GM12878 (cell line): ENCODE measurements around the gene MCOLN1. TPM values are rescaled to one million over a fixed set of nuclear protein-coding genes. Genes with fewer than 3 reads are reported as not detected.

Experiments
- ATAC-seq: fragments of 200-7000 bp; cut with Tn5 transposase; 3 replicates; pipeline ENCODE4 v1.9.1; 2020; ENCODE audit warnings: mild to moderate bottlenecking, moderate library complexity
- BruUV-seq: library from RNA; stranded (reverse); fragments of 400-500 nt; replicated peaks from 2 replicates; lab custom pipeline; 2021; lab: Mats Ljungman, UMichigan
- CTCF ChIA-PET: fragments of 300-600 bp; sonication (Branson Sonifier 250); formaldehyde crosslinking; extraction: SDS; loops from one replicate; lab custom pipeline; 2021; ENCODE audit warnings: inconsistent platforms; lab: Yijun Ruan, JAX
- POLR2A ChIA-PET: fragments of 350-600 bp; formaldehyde crosslinking; extraction: SDS; loops from one replicate; lab custom pipeline; 2021; ENCODE audit warnings: inconsistent platforms; lab: Charles Lee
- RAD21 ChIA-PET: fragments of 300-600 bp; sonication (Branson Sonifier 250); formaldehyde crosslinking; loops from one replicate; lab custom pipeline; 2023; ENCODE audit warnings: antibody characterized with exemption; ENCODE audit not compliant: unreplicated experiment; lab: Charles Lee
- SMC1A ChIA-PET: fragments of 300-600 bp; sonication (Branson Sonifier 250); formaldehyde crosslinking; loops from one replicate; lab custom pipeline; 2023; ENCODE audit not compliant: unreplicated experiment, uncharacterized antibody; lab: Charles Lee
- DNase-seq: peaks from one replicate; pipeline ENCODE4 v3.0.0-alpha.2; 2011; ENCODE audit warnings: low read depth, low spot score
- FAIRE-seq: peaks from 3 replicates; lab custom pipeline; 2011; peaks lifted over from hg19 to GRCh38; lab: Jason Lieb, UNC
- H2AFZ ChIP-seq: 2 replicates; pipeline ENCODE4 v1.6.0; 2011; ENCODE audit warnings: low read depth, low read length, control low read depth; ENCODE audit not compliant: control insufficient read depth
- H3K27ac ChIP-seq: 2 replicates; pipeline ENCODE4 v1.5.1; 2011; ENCODE audit warnings: control low read depth; ENCODE audit not compliant: control insufficient read depth, insufficient read depth
- H3K27me3 ChIP-seq, 2 experiments: replicated peaks in 1 of 2; 2 replicates each; pipeline versions ENCODE4 v1.6.0 to v1.6.1; 2011; ENCODE audit warnings: low read length in 1 of 2; ENCODE audit not compliant: control insufficient read depth in 2 of 2, insufficient read depth in 2 of 2
- H3K36me3 ChIP-seq, 2 experiments: 2 replicates each; pipeline ENCODE4 v1.5.1; 2011; ENCODE audit warnings: low read length in 1 of 2; ENCODE audit not compliant: control insufficient read depth in 2 of 2, insufficient read depth in 2 of 2
- H3K4me1 ChIP-seq: 2 replicates; pipeline ENCODE4 v1.6.1; 2011; ENCODE audit warnings: mild to moderate bottlenecking, low read length, moderate library complexity, mixed read lengths; ENCODE audit not compliant: control insufficient read depth, insufficient read depth
- H3K4me2 ChIP-seq: 2 replicates; pipeline ENCODE4 v1.6.0; 2011; ENCODE audit warnings: control low read depth; ENCODE audit not compliant: control insufficient read depth, insufficient read depth
- H3K4me3 ChIP-seq: fragments of 200-600 bp; sonication (generic); 2 replicates; pipeline ENCODE4 v1.5.1; 2016
- H3K79me2 ChIP-seq: 2 replicates; pipeline ENCODE4 v1.6.0; 2011; ENCODE audit warnings: low read length; ENCODE audit not compliant: control insufficient read depth, insufficient read depth
- H3K9ac ChIP-seq: 2 replicates; pipeline ENCODE4 v1.8.0; 2011; ENCODE audit warnings: low read length, control low read depth, mixed read lengths; ENCODE audit not compliant: control insufficient read depth, insufficient read depth
- H3K9me3 ChIP-seq: replicated peaks from 3 replicates; pipeline ENCODE4 v1.5.1; 2011; ENCODE audit warnings: mild to moderate bottlenecking, low read length; ENCODE audit not compliant: control insufficient read depth, insufficient read depth
- H4K20me1 ChIP-seq: 2 replicates; pipeline ENCODE4 v1.6.0; 2011; ENCODE audit not compliant: control insufficient read depth, insufficient read depth
- BHLHE40 ChIP-seq, 2 experiments: fragments of 450-650 bp in 1 of 2; IDR thresholded peaks; 2 replicates each; pipeline ENCODE4 v1.6.1; 2011 to 2017; ENCODE audit warnings: low read depth in 2 of 2, borderline replicate concordance in 1 of 2, improper control_type of control experiment in 1 of 2, low read length in 1 of 2, mild to moderate bottlenecking in 1 of 2
- CEBPB ChIP-seq, 2 experiments: fragments of 150-350 bp in 1 of 2; IDR thresholded peaks; 2 replicates each; pipeline ENCODE4 v1.6.1; 2012 to 2014; ENCODE audit warnings: low read depth in 2 of 2, low read length in 2 of 2, borderline replicate concordance in 1 of 2, inconsistent platforms in 1 of 2
- KAT2A ChIP-seq: conservative IDR thresholded peaks from 2 replicates; pipeline ENCODE4 v1.6.1; 2011; ENCODE audit warnings: low read depth, low read length; ENCODE audit not compliant: control insufficient read depth
- NBN ChIP-seq: fragments of 450-650 bp; IDR thresholded peaks from 2 replicates; pipeline ENCODE4 v1.6.1; 2016
- POLR2A ChIP-seq: IDR thresholded peaks from 2 replicates; pipeline ENCODE4 v1.6.1; 2011; ENCODE audit warnings: low read depth, mild to moderate bottlenecking, low read length
- POU2F2 ChIP-seq: IDR thresholded peaks from 3 replicates; pipeline ENCODE4 v1.6.1; 2011; ENCODE audit warnings: low read depth, mild to moderate bottlenecking, low read length, borderline replicate concordance
- SUPT20H ChIP-seq: IDR thresholded peaks from 2 replicates; pipeline ENCODE4 v1.6.1; 2011; ENCODE audit warnings: low read depth, mild to moderate bottlenecking, low read length, moderate library complexity, borderline replicate concordance; ENCODE audit not compliant: control insufficient read depth
- YBX1 ChIP-seq: fragments of 450-650 bp; IDR thresholded peaks from 2 replicates; pipeline ENCODE4 v1.6.1; 2016; ENCODE audit warnings: antibody characterized with exemption
- ZNF274 ChIP-seq: IDR thresholded peaks from one replicate; pipeline ENCODE4 v1.8.0; 2011; ENCODE audit not compliant: insufficient read length, insufficient read depth
- ZZZ3 ChIP-seq: IDR thresholded peaks from 2 replicates; pipeline ENCODE4 v1.6.1; 2011; ENCODE audit warnings: low read depth; ENCODE audit not compliant: control insufficient read depth, insufficient read length
- WGBS: methylation state at CpG from one replicate; pipeline ENCODE4 v1.1.6; 2016; ENCODE audit warnings: low lambda C conversion rate; ENCODE audit not compliant: insufficient replicate concordance, insufficient coverage; ENCODE audit errors: missing lambda C conversion rate; 5-methylcytosine and 5-hydroxymethylcytosine counted together
- in situ Hi-C: fragments of 300-500 bp; cut with MboI; formaldehyde crosslinking; loops from 9 replicates; pipeline ENCODE4 v1.14.3; 2018; ENCODE audit warnings: mixed read lengths
- intact Hi-C: fragments of 100-400 bp; cut with micrococcal nuclease; formaldehyde crosslinking; loops from one replicate; pipeline ENCODE4 v1.14.2; 2022; ENCODE audit not compliant: unreplicated experiment
- polyA plus RNA-seq, 11 experiments: library from polyadenylated mRNA; depleted of rRNA in 4 of 11; unstranded in 6 of 11; stranded (reverse) in 5 of 11; fragments of >200 nt; fragmentation: Nextera tagmentation in 4 of 11; fragmentation: Illumina TruSeq in 1 of 11; extraction: Ambion mirVana in 4 of 11; extraction: Trizol in 1 of 11; gene quantifications; 1 replicate in 1 of 11; 2 replicates in 10 of 11; pipeline versions ENCODE4 v1.2.1 to v1.2.3, GENCODE V29; 2011 to 2016; ENCODE audit warnings: inconsistent platforms in 2 of 11, missing spikeins in 2 of 11, low read depth in 1 of 11
- total RNA-seq, 4 experiments: library from RNA; depleted of rRNA in 3 of 4; stranded (reverse); fragments of >200 nt in 3 of 4; fragmentation: Illumina TruSeq in 1 of 4; extraction: Trizol in 1 of 4; gene quantifications; 2 replicates each; pipeline versions ENCODE4 v1.2.1 to v1.2.3, GENCODE V29; 2013 to 2021
- TF ChIP-seq, protein P1 (sequence below): fragments of 450-650 bp; IDR thresholded peaks from 2 replicates; pipeline ENCODE4 v1.6.1; 2016; ENCODE audit warnings: mild to moderate bottlenecking, moderate library complexity, borderline replicate concordance
- TF ChIP-seq, protein P2 (sequence below): fragments of 450-650 bp; IDR thresholded peaks from 2 replicates; pipeline ENCODE4 v1.6.1; 2018; ENCODE audit warnings: mild to moderate bottlenecking, low read depth, moderate library complexity; ENCODE audit not compliant: partially characterized antibody
- TF ChIP-seq, protein P3 (sequence below): IDR thresholded peaks from 2 replicates; pipeline ENCODE4 v1.6.1; 2012; ENCODE audit warnings: low read length, inconsistent platforms

MCOLN1 gene
- total and polyA plus RNA-seq, 10 of the 15 experiments (the other 5 are each of a cell fraction or from before 2014, with no cell fraction given) = 0.42 to 15.6 (median 4.9) TPM

DNA sequence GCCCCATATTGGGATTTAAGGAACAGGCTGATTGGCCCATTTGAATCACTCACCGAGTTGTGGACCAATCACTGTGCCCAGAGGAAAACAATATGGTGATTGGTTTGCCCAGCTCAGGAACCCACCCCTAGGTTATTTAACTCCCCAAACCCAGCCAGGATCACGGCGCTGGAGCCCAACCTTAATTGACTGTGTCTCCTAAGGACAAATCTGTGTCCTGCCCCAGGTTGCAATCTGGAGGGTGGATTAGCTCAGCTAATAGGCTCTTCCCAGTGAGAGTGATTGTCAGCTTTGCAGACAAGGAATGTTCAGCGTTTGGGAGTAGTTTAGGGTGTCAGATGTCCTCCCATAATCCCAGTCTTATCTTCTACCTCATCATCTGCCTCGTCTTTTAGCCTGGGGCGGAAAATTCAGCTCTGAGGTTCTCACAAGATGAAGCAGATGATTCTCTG, 10.0 kb upstream of the MCOLN1 start:
- no peak for FAIRE-seq
- Histone ChIP-seq H3K27ac (no peak overlapping the region), H3K36me3 (no peaks in the 10 kb centered on the region), H3K4me3 (no peak overlapping the region), H3K9me3 (no peaks in the 10 kb centered on the region), H3K79me2 (no peaks in the 10 kb centered on the region), H3K4me2 (no peak overlapping the region), H4K20me1 (no peaks in the 10 kb centered on the region), H3K27me3 (peaks cover 3 to 4% of the 10 kb centered on the region in 2 experiments; a peak in 2 of 4 replicates), H2AFZ (no peak overlapping the region), H3K9ac (no peak overlapping the region), H3K4me1 (no peaks in the 10 kb centered on the region)
- intact Hi-C loops = no loop called here
- RAD21 ChIA-PET = no interaction called here
- SMC1A ChIA-PET = interaction anchor here (1.1 kb wide), 1 partner anchor 116 kb away, joined by 3 read pairs; no protein-coding TSS in a partner anchor
- BruUV-seq = no TSS peak
- in situ Hi-C loops = no loop called here
- POLR2A ChIA-PET = no interaction called here
- DNase-seq = no peak
- WGBS = 22% methylated on average over 6 of the region's 6 CpGs
- no peak for ATAC-seq
- CTCF ChIA-PET = interaction anchor here (2.2 kb wide), 1 partner anchor 56 kb away, joined by 5 read pairs; no protein-coding TSS in a partner anchor
- TF ChIP-seq BHLHE40 (IDR thresholded peaks at IDR 0.05; ENCODE audit: borderline replicate concordance in 1 of 2, low read depth in 2 of 2, low read length in 1 of 2) (no peak), ZNF274 (no peak), POLR2A (no peak), ZZZ3 (no peak), CEBPB (IDR thresholded peaks at IDR 0.05; ENCODE audit: borderline replicate concordance in 1 of 2, low read depth in 2 of 2, low read length in 2 of 2) (no peak), SUPT20H (no peak), POU2F2 (no peak), YBX1 (no peak), NBN (no peak), KAT2A (no peak)
- TF ChIP-seq, protein P1, sequence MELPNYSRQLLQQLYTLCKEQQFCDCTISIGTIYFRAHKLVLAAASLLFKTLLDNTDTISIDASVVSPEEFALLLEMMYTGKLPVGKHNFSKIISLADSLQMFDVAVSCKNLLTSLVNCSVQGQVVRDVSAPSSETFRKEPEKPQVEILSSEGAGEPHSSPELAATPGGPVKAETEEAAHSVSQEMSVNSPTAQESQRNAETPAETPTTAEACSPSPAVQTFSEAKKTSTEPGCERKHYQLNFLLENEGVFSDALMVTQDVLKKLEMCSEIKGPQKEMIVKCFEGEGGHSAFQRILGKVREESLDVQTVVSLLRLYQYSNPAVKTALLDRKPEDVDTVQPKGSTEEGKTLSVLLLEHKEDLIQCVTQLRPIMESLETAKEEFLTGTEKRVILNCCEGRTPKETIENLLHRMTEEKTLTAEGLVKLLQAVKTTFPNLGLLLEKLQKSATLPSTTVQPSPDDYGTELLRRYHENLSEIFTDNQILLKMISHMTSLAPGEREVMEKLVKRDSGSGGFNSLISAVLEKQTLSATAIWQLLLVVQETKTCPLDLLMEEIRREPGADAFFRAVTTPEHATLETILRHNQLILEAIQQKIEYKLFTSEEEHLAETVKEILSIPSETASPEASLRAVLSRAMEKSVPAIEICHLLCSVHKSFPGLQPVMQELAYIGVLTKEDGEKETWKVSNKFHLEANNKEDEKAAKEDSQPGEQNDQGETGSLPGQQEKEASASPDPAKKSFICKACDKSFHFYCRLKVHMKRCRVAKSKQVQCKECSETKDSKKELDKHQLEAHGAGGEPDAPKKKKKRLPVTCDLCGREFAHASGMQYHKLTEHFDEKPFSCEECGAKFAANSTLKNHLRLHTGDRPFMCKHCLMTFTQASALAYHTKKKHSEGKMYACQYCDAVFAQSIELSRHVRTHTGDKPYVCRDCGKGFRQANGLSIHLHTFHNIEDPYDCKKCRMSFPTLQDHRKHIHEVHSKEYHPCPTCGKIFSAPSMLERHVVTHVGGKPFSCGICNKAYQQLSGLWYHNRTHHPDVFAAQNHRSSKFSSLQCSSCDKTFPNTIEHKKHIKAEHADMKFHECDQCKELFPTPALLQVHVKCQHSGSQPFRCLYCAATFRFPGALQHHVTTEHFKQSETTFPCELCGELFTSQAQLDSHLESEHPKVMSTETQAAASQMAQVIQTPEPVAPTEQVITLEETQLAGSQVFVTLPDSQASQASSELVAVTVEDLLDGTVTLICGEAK = no peak
- TF ChIP-seq, protein P2, sequence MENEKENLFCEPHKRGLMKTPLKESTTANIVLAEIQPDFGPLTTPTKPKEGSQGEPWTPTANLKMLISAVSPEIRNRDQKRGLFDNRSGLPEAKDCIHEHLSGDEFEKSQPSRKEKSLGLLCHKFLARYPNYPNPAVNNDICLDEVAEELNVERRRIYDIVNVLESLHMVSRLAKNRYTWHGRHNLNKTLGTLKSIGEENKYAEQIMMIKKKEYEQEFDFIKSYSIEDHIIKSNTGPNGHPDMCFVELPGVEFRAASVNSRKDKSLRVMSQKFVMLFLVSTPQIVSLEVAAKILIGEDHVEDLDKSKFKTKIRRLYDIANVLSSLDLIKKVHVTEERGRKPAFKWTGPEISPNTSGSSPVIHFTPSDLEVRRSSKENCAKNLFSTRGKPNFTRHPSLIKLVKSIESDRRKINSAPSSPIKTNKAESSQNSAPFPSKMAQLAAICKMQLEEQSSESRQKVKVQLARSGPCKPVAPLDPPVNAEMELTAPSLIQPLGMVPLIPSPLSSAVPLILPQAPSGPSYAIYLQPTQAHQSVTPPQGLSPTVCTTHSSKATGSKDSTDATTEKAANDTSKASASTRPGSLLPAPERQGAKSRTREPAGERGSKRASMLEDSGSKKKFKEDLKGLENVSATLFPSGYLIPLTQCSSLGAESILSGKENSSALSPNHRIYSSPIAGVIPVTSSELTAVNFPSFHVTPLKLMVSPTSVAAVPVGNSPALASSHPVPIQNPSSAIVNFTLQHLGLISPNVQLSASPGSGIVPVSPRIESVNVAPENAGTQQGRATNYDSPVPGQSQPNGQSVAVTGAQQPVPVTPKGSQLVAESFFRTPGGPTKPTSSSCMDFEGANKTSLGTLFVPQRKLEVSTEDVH = no peak
- TF ChIP-seq, protein P3, sequence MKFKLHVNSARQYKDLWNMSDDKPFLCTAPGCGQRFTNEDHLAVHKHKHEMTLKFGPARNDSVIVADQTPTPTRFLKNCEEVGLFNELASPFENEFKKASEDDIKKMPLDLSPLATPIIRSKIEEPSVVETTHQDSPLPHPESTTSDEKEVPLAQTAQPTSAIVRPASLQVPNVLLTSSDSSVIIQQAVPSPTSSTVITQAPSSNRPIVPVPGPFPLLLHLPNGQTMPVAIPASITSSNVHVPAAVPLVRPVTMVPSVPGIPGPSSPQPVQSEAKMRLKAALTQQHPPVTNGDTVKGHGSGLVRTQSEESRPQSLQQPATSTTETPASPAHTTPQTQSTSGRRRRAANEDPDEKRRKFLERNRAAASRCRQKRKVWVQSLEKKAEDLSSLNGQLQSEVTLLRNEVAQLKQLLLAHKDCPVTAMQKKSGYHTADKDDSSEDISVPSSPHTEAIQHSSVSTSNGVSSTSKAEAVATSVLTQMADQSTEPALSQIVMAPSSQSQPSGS = no peak
